Aorta (tissue), 5 donors: ENCODE measurements around the gene CFAP61. TPM values are rescaled to one million over a fixed set of nuclear protein-coding genes. Genes with fewer than 3 reads are reported as not detected.
"Not testable (repeated sequence)": the region's sequence is repeated elsewhere in the genome, so short reads cannot be mapped to it uniquely, and the experiment has no call there.

ENCODE experiments used
- ATAC-seq: fragments of 200-7000 bp; cut with Tn5 transposase; one replicate; pipeline ENCODE4 v1.9.1; 2022; ENCODE audit warnings: moderate library complexity; ENCODE audit not compliant: low FRiP score
- DNase-seq, 2 donors: peaks; one replicate each; pipeline ENCODE4 v3.0.0-alpha.2; 2020
- H3K27ac ChIP-seq, 2 donors: one replicate each; pipeline ENCODE4 v1.5.1; 2013; ENCODE audit warnings: low read length in 2 of 2, mild to moderate bottlenecking in 2 of 2, moderate library complexity in 2 of 2, control low read depth in 1 of 2, inconsistent platforms in 1 of 2, low read depth in 1 of 2
- H3K27me3 ChIP-seq, 2 donors: one replicate each; pipeline ENCODE4 v1.6.1; 2013; ENCODE audit warnings: control low read depth in 1 of 2, low read length in 1 of 2, mild to moderate bottlenecking in 1 of 2, moderate library complexity in 1 of 2; ENCODE audit not compliant: insufficient read depth in 2 of 2, control insufficient read depth in 1 of 2
- H3K36me3 ChIP-seq, 2 donors: one replicate each; pipeline ENCODE4 v1.6.1; 2013; ENCODE audit warnings: control low read depth in 1 of 2, low read length in 1 of 2, mild to moderate bottlenecking in 1 of 2; ENCODE audit not compliant: insufficient read depth in 2 of 2, control insufficient read depth in 1 of 2
- H3K4me1 ChIP-seq, 2 donors: one replicate each; pipeline ENCODE4 v1.6.1; 2013; ENCODE audit warnings: low read length in 2 of 2, control low read depth in 1 of 2, mild to moderate bottlenecking in 1 of 2, moderate library complexity in 1 of 2; ENCODE audit not compliant: insufficient read depth in 2 of 2, control insufficient read depth in 1 of 2
- H3K4me3 ChIP-seq, 2 donors: one replicate each; pipeline ENCODE4 v1.5.1; 2013; ENCODE audit warnings: low read length in 2 of 2, control low read depth in 1 of 2, mild to moderate bottlenecking in 1 of 2
- H3K9me3 ChIP-seq: one replicate; pipeline ENCODE4 v1.6.1; 2013; ENCODE audit warnings: mild to moderate bottlenecking, low read length; ENCODE audit not compliant: control insufficient read depth
- WGBS, 2 donors: extraction: QIAGEN DNeasy Blood & Tissue Kit; methylation state at CpG; one replicate each; pipeline ENCODE4 v1.1.7; 2013; 5-methylcytosine and 5-hydroxymethylcytosine counted together
- intact Hi-C, 2 donors: fragments of 100-400 bp; cut with DNase I; formaldehyde crosslinking; loops; one replicate each; pipeline versions ENCODE4 v1.14.2 to v1.15.0; 2022
- polyA plus RNA-seq, 2 donors: library from polyadenylated mRNA; stranded (reverse); fragments of 200-250 nt; gene quantifications; one replicate each; pipeline ENCODE4 v1.2.3, GENCODE V29; 2013
- total RNA-seq, 2 donors: library from RNA; stranded (reverse); fragmentation: NEBNext Ultra II Directional; extraction: Animal tissue kit (Norgen Biotek cat#: 25700); gene quantifications; one replicate each; pipeline ENCODE4 v1.2.1, GENCODE V29; 2021
- donor health status: healthy with polysubstance abuse.
- donor health status: Bipolar disorder and iron deficiency.
- donor health status: DM: no; HTN: no; CAD: no.
- donor health status: DM: no; HTN: no; CAD: no.
- donor health status: DM: yes; HTN: yes; CAD: no.

CFAP61 gene
- total and polyA plus RNA-seq, 4 donors, result 0.18 to 2.0 (median 0.91) TPM; not detected in 1

DNA sequence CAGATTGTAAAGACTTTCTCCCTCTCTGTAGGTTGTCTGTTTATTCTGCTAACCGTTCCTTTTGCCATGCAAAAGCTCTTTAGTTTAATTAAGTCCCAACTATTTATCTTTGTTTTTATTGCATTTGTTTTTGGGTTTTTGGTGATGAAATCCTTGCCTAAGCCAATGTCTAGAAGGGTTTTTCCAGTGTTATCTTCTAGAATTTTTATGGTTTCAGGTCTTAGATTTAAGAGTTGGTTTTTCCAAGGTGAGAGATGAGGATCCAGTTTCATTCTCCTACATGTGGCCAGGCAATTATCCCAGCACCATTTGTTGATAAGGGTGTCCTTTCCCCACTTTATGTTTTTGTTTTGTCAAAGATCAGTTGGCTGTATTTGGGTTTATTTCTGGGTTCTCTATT is 70.9 kb downstream of the CFAP61 start:
- H3K4me3 ChIP-seq, intact Hi-C loops, H3K36me3 ChIP-seq, DNase-seq, ATAC-seq, H3K27me3 ChIP-seq, H3K4me1 ChIP-seq, H3K9me3 ChIP-seq, H3K27ac ChIP-seq: not testable (repeated sequence)
- 35 to 46% methylated on average over 1 of the region's 1 CpG for WGBS, 2 donors

DNA sequence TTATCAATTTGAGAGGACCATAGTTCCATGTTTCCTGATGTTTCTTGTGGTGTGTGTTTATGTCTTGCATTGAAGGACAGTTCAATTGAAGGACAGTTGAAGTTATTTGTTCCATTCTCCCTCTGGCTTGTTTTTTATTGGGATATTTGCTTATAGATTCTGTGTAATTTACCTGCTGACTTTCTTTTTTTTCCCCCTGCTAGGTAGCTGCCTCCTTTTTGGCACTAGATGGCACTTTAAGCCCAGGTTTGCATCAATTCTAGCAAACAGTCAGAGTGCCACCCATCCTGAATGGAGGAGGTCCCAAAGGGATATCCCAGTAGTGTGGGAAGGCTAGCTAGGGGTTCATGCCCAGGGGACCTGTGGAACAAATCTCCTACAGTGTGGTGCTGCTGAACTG is 78.1 kb downstream of the CFAP61 start:
- Histone ChIP-seq H3K9me3 (peaks cover 3% of the 10 kb centered on the region), H3K4me1 (no peaks in the 10 kb centered on the region), H3K36me3 (no peaks in the 10 kb centered on the region), H3K27me3 (no peaks in the 10 kb centered on the region), H3K4me3 (no peak overlapping the region), H3K27ac (no peak overlapping the region)
- intact Hi-C loops, result no loop called here
- no peak for ATAC-seq
- DNase-seq, result no peak

DNA sequence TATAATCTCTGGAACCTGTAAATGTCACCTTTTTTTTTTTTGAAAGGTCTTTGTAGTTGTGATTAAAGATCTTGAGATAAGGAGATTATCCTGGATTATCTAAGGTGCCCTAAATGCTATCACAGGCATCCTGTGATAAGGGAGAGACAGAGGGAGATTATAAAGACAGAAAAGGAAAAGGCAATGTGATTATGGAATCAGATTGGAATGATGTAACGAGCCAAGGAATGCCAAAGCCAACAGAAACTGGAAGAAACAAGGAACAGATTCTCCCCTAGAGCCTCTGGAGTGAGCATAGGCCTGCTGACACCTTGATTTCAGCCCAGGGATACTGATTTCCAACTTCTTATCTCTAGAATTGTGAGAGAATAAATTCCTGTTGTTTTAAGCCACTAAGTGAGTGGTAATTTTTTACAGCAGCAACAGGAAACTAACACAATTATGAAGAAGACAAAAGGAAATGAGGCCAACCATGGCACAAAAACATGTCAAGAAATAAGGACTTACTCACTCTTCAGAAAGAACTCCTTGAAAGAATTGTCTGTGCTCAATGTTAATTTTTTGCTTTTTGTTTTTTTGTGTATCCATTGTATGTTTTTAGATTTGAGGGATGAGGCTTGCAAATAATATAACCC is 82.7 kb downstream of the CFAP61 start:
- Histone ChIP-seq H3K36me3 (no peaks in the 10 kb centered on the region), H3K9me3 (peaks cover 5% of the 10 kb centered on the region), H3K4me1 (no peaks in the 10 kb centered on the region), H3K27ac (no peak overlapping the region), H3K27me3 (no peaks in the 10 kb centered on the region), H3K4me3 (no peak overlapping the region)
- DNase-seq (no peak), ATAC-seq (no peak)
- intact Hi-C loops, result no loop called here
- WGBS, 2 donors, result 28 to 37% methylated on average over 1 of the region's 1 CpG

DNA sequence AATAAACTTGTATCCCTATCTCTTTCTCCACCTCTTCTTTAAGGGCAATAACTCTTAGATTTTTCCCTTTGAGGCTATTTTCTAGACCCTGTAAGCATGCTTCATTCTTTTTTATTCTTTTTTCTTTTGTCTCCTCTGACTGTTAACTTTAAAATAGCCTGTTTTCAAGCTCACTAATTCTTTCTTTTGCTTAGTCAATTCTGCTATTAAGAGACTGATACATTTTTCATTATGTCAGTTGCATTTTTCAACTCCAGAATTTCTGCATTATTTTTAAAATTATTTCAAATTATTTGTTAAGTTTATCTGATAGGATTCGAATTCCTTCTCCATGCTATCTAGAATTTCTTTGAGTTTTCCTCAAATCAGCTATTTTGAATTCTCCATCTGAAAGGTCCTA is 84.0 kb downstream of the CFAP61 start:
- no peaks in the 10 kb centered on the region for H3K27me3 ChIP-seq
- no peak overlapping the region for H3K27ac ChIP-seq
- peaks cover 3% of the 10 kb centered on the region for H3K9me3 ChIP-seq
- H3K4me1 ChIP-seq, result no peaks in the 10 kb centered on the region
- intact Hi-C loops, result no loop called here
- H3K36me3 ChIP-seq, result no peaks in the 10 kb centered on the region
- WGBS, 2 donors, result 43 to 69% methylated on average over 1 of the region's 1 CpG
- no peak for ATAC-seq
- no peak overlapping the region for H3K4me3 ChIP-seq
- DNase-seq, result no peak

DNA sequence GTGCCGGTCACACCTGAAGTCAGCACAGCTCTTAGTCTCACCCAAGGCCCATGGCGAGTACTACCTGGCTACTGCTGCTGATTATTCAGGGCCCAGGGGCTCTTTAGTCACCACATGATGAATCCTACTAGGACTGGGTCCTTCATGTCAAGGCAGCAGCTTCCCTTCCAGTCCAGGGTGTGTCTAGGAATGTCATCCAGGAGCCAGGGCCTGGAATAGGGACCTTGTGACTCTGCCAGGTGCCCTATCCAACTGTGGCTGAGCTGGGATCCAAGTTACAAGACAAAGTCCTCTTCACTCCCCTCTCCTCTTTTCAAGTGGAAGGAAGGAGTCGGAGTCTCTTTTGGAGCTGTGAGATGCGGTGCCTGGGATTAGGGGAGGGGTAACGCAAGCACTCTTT is 85.5 kb downstream of the CFAP61 start:
- ATAC-seq (no peak), DNase-seq (no peak)
- Histone ChIP-seq H3K4me1 (no peaks in the 10 kb centered on the region), H3K27me3 (no peaks in the 10 kb centered on the region), H3K36me3 (no peaks in the 10 kb centered on the region), H3K9me3 (peaks cover 3% of the 10 kb centered on the region), H3K4me3 (no peak overlapping the region), H3K27ac (no peak overlapping the region)
- intact Hi-C loops, result no loop called here
- 91 to 93% methylated on average over 5 of the region's 5 CpGs for WGBS, 2 donors

DNA sequence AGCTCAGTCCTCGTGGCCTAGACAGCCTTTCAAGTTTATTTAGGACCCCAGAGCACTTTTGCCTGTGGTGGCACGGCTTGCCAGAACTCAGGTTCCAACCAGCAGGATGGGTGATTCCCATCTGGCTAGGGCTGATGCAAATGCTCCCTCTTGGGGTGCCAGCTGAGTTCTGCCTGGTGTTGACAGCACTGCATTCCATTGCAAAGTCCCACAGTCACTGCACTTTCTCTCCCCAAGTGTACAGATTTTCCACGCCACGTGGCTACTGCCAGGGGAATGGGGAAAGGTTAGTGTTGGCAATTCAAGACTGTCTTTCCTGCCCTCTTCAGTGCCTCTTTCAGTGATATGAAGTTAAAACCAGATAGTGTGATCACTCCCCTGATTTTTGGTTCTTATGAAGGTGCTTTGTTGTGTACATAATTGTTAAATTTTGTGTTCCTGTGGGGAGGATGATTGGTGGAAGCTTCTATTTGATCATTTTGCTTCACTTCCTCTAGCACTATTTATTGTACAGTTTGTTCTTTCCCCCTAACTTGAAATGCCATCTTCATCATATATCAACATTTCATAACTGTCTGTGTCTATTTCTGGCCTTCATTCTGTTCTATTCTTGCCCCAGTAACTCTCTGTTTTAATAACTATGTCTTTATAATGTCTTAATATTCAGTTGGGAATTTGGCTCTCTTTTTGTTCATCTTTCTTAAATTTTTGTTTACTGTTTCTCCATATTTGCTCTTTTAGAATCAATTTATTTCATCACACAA is 86.2 kb downstream of the CFAP61 start:
- no peaks in the 10 kb centered on the region for H3K27me3 ChIP-seq
- intact Hi-C loops, result no loop called here
- no peak for ATAC-seq
- no peaks in the 10 kb centered on the region for H3K4me1 ChIP-seq
- DNase-seq, result no peak
- H3K27ac ChIP-seq, result no peak overlapping the region
- H3K4me3 ChIP-seq, result no peak overlapping the region
- WGBS, 2 donors, result 32 to 50% methylated on average over 4 of the region's 4 CpGs
- H3K36me3 ChIP-seq, result no peaks in the 10 kb centered on the region
- H3K9me3 ChIP-seq, result peaks cover 2% of the 10 kb centered on the region

DNA sequence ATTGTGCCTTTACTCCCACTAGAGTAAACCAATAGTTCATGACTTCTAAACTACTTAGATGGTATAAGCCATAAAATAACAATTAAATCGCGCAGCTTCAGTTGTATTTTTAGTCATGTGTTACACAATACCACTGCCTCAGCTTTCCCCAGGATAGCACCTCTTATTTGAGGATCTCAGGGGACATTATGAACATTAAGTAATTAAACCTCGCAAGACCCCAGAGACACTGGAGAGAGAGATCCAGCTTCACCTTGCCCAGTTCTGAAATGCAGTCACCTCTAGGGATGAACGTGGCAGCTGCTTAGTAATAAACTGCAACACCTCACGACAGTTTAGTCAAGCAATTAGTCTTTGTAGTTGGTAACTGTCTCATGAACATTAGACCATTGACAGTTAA is 87.1 kb downstream of the CFAP61 start:
- H3K36me3 ChIP-seq, result no peaks in the 10 kb centered on the region
- H3K27me3 ChIP-seq, result no peaks in the 10 kb centered on the region
- no peak for ATAC-seq
- intact Hi-C loops, result no loop called here
- 64 to 67% methylated on average over 5 of the region's 5 CpGs for WGBS, 2 donors
- H3K4me3 ChIP-seq, result no peak overlapping the region
- no peaks in the 10 kb centered on the region for H3K4me1 ChIP-seq
- no peak overlapping the region for H3K27ac ChIP-seq
- H3K9me3 ChIP-seq, result peaks cover 2% of the 10 kb centered on the region
- no peak for DNase-seq

DNA sequence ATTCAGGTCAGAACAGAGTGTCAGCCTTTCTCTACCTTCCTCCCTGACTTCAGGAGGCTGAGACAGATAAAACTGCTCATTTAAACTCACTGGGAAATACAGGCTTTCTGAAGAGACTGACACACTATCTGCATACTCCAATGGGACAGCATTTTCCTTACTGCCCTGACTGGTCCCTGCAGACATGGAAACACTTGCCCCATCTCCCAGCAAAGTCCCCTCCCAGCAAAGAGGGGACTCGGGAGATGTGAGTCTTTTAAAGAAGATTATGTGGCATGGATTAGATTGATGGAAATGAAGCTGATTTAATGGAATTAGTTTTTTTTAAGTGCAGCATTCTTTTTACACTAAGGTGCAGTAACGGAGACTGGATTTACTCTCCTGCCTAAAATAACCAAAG is 90.8 kb downstream of the CFAP61 start:
- WGBS, 2 donors, result 46 to 47% methylated on average over 2 of the region's 2 CpGs
- intact Hi-C loops, result no loop called here

DNA sequence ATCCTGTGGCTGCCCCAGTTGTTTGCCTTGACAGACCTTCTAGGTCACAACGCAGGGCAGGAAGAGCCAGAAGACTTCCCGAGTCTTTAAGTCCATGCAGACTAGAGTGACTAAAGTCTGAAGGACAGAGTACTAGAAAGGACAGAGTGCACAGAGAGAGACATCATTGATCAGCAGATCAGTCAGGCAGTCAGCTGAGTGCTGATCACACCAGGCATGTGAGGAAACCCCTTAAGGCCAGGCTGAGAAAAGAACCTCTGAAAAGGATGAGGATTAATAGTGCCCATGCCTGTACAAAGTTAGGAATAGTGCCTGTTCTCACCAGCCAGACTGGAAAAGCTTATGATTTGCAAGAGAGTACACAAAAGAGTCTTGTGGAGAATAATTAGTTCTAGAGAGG is 91.3 kb downstream of the CFAP61 start:
- WGBS, 2 donors, result 36 to 42% methylated on average over 2 of the region's 2 CpGs
- Histone ChIP-seq H3K27me3 (no peaks in the 10 kb centered on the region), H3K9me3 (peaks cover 2% of the 10 kb centered on the region), H3K27ac (no peak overlapping the region), H3K4me3 (no peak overlapping the region), H3K36me3 (no peaks in the 10 kb centered on the region), H3K4me1 (no peaks in the 10 kb centered on the region)
- ATAC-seq (no peak), DNase-seq (no peak)
- intact Hi-C loops, result no loop called here

More for the DNA sequence above, 90.8 kb downstream of the CFAP61 start:
- Histone ChIP-seq H3K27me3 (no peaks in the 10 kb centered on the region), H3K36me3 (no peaks in the 10 kb centered on the region), H3K27ac (no peak overlapping the region), H3K4me3 (no peak overlapping the region), H3K9me3 (peaks cover 2% of the 10 kb centered on the region), H3K4me1 (no peaks in the 10 kb centered on the region)
- ATAC-seq (no peak), DNase-seq (no peak)
